Colonic mucosa (tissue), 4 donors: ENCODE results near the gene ZSWIM5. TPM values are rescaled to one million over a fixed set of nuclear protein-coding genes. Genes with fewer than 3 reads are reported as not detected.
"Not testable (repeated sequence)": the region's sequence is repeated elsewhere in the genome, so short reads cannot be mapped to it uniquely, and the experiment has no call there.

ENCODE experiments used
- DNase-seq: peaks from one replicate; pipeline ENCODE4 v3.0.0-alpha.2; 2020
- H3K27ac ChIP-seq: fragments of 200-600 bp; one replicate; pipeline ENCODE4 v1.8.0; 2021
- H3K27me3 ChIP-seq: fragments of 200-600 bp; one replicate; pipeline ENCODE4 v1.8.0; 2021
- H3K36me3 ChIP-seq: fragments of 200-600 bp; one replicate; pipeline ENCODE4 v1.8.0; 2021
- H3K4me1 ChIP-seq: fragments of 200-600 bp; one replicate; pipeline ENCODE4 v1.8.0; 2021; ENCODE audit warnings: mild to moderate bottlenecking
- H3K4me3 ChIP-seq: fragments of 200-600 bp; one replicate; pipeline ENCODE4 v1.8.0; 2021
- H3K9ac ChIP-seq, 2 donors: one replicate each; pipeline ENCODE4 v1.7.0; 2013; ENCODE audit warnings: control low read depth in 2 of 2, low read depth in 2 of 2, low read length in 2 of 2
- H3K9me3 ChIP-seq: fragments of 200-600 bp; one replicate; pipeline ENCODE4 v1.8.0; 2021
- CTCF ChIP-seq: fragments of 200-600 bp; IDR thresholded peaks from one replicate; pipeline ENCODE4 v1.8.0; 2022; ENCODE audit warnings: antibody characterized with exemption, mild to moderate bottlenecking
- intact Hi-C: fragments of 100-400 bp; cut with DNase I; formaldehyde crosslinking; loops from one replicate; pipeline ENCODE4 v1.14.1; 2022
- total RNA-seq, 2 donors: library from RNA; stranded (reverse); fragmentation: NEBNext Ultra II Directional in 1 of 2; extraction: Animal tissue kit (Norgen Biotek cat#: 25700) in 1 of 2; gene quantifications; one replicate each; pipeline ENCODE4 v1.2.1, GENCODE V29; 2021
- donor health status: healthy.
- donor health status: DM: no; HTN: no; CAD: no.
- donor health status: DM: no; HTN: no; CAD: no.

The ZSWIM5 gene
- total RNA-seq, result 1 to 10 TPM; 9.0 to 9.7 TPM

DNA sequence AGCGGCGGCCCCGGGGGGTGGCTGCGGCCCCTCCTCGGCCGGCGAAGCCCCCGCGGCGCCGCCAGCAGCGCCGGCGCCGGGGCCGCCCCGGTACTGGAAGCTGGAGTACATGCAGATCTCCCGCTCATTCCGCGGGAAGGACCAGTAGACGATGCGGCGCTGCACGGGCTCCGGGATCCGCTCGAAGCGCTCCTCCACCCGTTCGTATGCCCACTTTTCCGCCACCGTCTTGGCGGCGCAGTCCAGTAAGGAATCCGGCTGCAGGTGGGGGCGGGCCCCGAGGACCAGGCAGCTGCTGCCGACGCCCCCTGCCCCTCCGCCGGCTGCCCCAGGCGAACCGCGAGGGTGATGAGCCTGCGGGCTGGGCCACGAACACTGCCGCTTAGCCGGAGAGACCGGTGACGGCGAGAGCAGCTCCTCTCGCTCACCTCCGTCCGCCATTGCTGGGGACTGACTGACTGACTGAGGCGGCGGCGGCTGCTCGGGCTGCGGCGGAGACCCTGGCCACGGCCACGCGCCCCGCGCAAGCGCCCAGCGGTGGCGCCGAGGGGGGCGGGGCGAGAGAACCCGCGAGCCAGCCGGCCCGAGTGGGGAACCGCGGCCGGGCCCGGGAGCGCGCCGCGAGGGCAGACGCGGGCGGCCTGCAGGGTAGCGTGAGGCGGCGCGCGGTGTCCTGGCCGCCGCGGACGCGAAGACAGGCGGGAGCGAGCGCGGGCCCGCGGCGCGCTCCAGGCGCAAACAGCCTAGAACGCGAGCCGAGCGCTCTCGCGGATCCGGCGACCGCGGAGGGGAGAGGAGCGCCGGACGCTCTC is at the start of gene ZSWIM5:
ZSWIM5 (minus strand) TSS at position 696 of the 812 bp plus-strand sequence; CDS start at position 441, 255 bp downstream.
- peak within 1 kb of the TSS; percentile 85 for H3K4me3 ChIP-seq
- no peaks in the 10 kb centered on the region for H3K9me3 ChIP-seq
- TF ChIP-seq CTCF, result no peak
- no peaks in the 10 kb centered on the region for H3K36me3 ChIP-seq
- H3K27me3 ChIP-seq, result no peaks in the 10 kb centered on the region
- H3K9ac ChIP-seq, result peak within 1 kb of the TSS; percentile 79 to 85
- H3K4me1 ChIP-seq, result no peaks in the 10 kb centered on the region
- DNase-seq, result peak; percentile 60
- intact Hi-C loops, result no loop called here
- peak within 1 kb of the TSS; percentile 91 for H3K27ac ChIP-seq

DNA sequence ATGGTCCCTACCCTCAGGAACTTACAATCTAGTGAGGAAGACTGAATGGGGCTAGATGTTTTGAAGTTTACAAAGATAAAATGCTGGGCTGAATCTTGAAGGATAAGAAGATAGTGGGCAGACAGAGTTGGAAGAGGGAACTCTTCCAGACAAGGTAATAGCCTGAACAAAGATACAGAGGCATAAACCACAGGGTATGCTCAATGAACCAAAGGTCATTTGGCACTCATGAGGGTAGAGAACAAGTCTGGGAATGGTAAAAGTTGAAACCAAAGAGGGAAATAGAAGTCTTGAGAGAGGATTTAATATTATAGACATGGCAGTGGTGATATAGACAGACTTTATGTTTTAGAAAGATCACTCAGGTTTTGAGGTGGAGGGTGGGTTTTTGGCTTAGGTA is 48.1 kb upstream of the ZSWIM5 start:
- no peak overlapping the region for H3K4me3 ChIP-seq
- peak; percentile 49 for DNase-seq
- no peaks in the 10 kb centered on the region for H3K4me1 ChIP-seq
- no peaks in the 10 kb centered on the region for H3K27me3 ChIP-seq
- no peak overlapping the region for H3K27ac ChIP-seq
- H3K9me3 ChIP-seq, result peaks cover 7% of the 10 kb centered on the region
- intact Hi-C loops, result no loop called here
- no peaks in the 10 kb centered on the region for H3K36me3 ChIP-seq
- no peak overlapping the region for H3K9ac ChIP-seq
- no peak for TF ChIP-seq CTCF

GRCh38 chr1:45250544-45250943 is 44.1 kb upstream of the ZSWIM5 start:
- TF ChIP-seq CTCF, result no peak
- DNase-seq, result no peak

DNA sequence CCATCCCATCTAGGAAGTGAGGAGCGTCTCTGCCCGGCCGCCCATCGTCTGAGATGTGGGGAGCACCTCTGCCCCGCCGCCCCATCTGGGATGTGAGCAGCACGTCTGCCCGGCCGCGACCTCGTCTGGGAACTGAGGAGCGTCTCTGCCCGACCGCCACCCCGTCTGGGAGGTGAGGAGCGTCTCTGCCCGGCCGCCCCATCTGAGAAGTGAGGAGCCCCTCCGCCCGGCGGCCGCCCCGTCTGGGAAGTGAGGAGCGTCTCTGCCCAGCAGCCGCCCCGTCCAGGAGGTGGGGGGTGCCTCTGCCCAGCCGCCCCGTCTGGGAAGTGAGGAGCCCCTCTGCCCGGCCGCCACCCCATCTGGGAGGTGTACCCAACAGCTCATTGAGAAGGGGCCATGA is 41.6 kb upstream of the ZSWIM5 start:
- H3K4me3 ChIP-seq, H3K9ac ChIP-seq, DNase-seq, H3K36me3 ChIP-seq, H3K4me1 ChIP-seq, intact Hi-C loops, H3K9me3 ChIP-seq, H3K27ac ChIP-seq, H3K27me3 ChIP-seq: not testable (repeated sequence)

More at GRCh38 chr1:45250544-45250943, 44.1 kb upstream of the ZSWIM5 start:
- H3K27me3 ChIP-seq, result no peaks in the 10 kb centered on the region
- intact Hi-C loops, result no loop called here
- no peaks in the 10 kb centered on the region for H3K36me3 ChIP-seq
- H3K9me3 ChIP-seq, result no peaks in the 10 kb centered on the region
- no peak overlapping the region for H3K27ac ChIP-seq
- H3K4me3 ChIP-seq, result no peak overlapping the region
- H3K9ac ChIP-seq, result no peak overlapping the region
- no peaks in the 10 kb centered on the region for H3K4me1 ChIP-seq

DNA sequence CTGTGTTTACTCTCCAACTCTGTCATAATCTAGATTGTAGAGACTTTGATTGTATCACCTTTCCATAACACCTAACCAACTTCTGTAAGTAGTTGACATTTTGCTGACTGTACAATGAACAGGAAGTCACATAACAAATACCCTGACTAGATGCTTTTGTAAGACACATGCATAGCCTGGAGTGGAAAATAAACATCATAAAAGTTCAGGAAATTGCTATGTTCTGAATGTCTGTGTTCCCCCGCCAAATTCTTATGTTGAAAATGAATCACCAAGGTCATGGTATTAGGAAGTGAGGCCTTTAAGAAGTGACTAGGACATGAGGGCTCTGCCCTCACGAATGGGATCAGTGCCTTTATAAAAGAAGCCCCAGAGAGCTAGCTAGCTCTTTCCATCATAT is 40.4 kb upstream of the ZSWIM5 start:
- TF ChIP-seq CTCF, result no peak
- Histone ChIP-seq H3K36me3 (no peaks in the 10 kb centered on the region), H3K9me3 (no peaks in the 10 kb centered on the region), H3K27me3 (no peaks in the 10 kb centered on the region), H3K9ac (no peak overlapping the region), H3K4me3 (no peak overlapping the region), H3K27ac (peak overlapping the region; percentile 55), H3K4me1 (no peaks in the 10 kb centered on the region)
- intact Hi-C loops, result no loop called here
- DNase-seq, result no peak

DNA sequence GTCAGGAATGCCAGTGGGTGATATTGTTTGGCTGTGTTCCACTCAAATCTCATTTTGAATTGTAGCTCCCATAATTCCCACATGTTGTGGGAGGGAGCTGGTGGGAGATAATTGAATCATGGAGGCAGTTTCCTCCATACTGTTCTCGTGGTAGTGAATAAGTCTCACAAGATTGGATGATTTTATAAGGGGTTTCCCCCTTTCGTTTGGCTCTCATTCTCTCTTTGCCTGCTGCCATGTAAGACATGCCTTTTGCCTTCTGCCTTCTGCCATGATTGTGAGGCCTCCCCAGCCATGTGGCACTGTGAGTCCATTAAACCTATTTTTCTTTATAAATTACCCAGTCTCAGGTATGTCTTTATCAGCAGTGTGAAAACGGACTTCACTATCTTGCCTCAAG is 40.0 kb upstream of the ZSWIM5 start:
- H3K9ac ChIP-seq, result not testable (repeated sequence)

More for the DNA sequence above, 40.0 kb upstream of the ZSWIM5 start:
- H3K9me3 ChIP-seq, H3K4me3 ChIP-seq, intact Hi-C loops, DNase-seq, H3K36me3 ChIP-seq, H3K27me3 ChIP-seq, H3K4me1 ChIP-seq: not testable (repeated sequence)
- peak overlapping the region; percentile 55 for H3K27ac ChIP-seq
